ENCODE results near the gene DEFB116. TPM values are rescaled to one million over a fixed set of nuclear protein-coding genes. Genes with fewer than 3 reads are reported as not detected.

Gene DEFB116
- total RNA-seq, 4 donors from 2014 or later: not detected

- no peaks in the 10 kb centered on the region for H3K36me3 ChIP-seq
- no peaks in the 10 kb centered on the region for H3K27me3 ChIP-seq
- H3K4me1 ChIP-seq: no peaks in the 10 kb centered on the region
- no peak for DNase-seq
- H3K9me3 ChIP-seq: peaks cover 0 to 3% of the 10 kb centered on the region in 2 donors
- TF ChIP-seq CTCF (IDR thresholded peaks at IDR 0.05) (no peak), POLR2A (IDR thresholded peaks at IDR 0.05) (no peak)
- intact Hi-C loops (cut with DNase I; ENCODE audit: low total_unique reads): no loop called here
- no peak overlapping the region for H3K27ac ChIP-seq
- H3K4me3 ChIP-seq: no peak overlapping the region
Observed at GRCh38 chr20:31278178-31278577, 30.2 kb downstream of the DEFB116 start.

DNA sequence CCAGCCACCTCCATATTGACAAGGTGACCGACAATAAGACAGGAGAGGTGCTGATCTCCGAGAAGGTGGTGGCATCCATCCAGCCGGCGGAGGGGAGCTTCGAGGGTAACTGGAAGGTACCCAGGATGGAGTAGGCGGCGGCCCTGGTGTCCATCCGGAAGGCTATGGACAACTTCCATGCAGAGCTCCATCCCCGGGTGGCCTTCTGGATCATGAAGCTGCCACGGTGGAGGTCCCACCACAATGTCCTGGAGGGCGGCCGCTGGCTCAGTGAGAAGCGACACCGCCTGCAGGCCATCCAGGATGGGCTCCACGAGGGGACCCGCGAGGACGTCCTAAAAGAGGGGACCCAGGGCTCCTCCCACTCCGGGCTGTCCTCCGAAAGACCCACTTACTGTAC, 33.9 kb downstream of the DEFB116 start:
- H3K9me3 ChIP-seq: peaks cover 0 to 6% of the 10 kb centered on the region in 2 donors
- H3K36me3 ChIP-seq: no peaks in the 10 kb centered on the region
- no peaks in the 10 kb centered on the region for H3K4me1 ChIP-seq
- no peak for DNase-seq
- no peak overlapping the region for H3K4me3 ChIP-seq
- no peak overlapping the region for H3K27ac ChIP-seq
- intact Hi-C loops (cut with DNase I; ENCODE audit: low total_unique reads): no loop called here
- TF ChIP-seq CTCF (IDR thresholded peaks at IDR 0.05) (no peak), POLR2A (IDR thresholded peaks at IDR 0.05) (no peak)
- H3K27me3 ChIP-seq: no peaks in the 10 kb centered on the region

- intact Hi-C loops (cut with DNase I; ENCODE audit: low total_unique reads): no loop called here
- H3K36me3 ChIP-seq: no peaks in the 10 kb centered on the region
- no peak overlapping the region for H3K27ac ChIP-seq
- no peaks in the 10 kb centered on the region for H3K4me1 ChIP-seq
- no peaks in the 10 kb centered on the region for H3K9me3 ChIP-seq
- TF ChIP-seq CTCF (IDR thresholded peaks at IDR 0.05): no peak
- no peak for TF ChIP-seq POLR2A (IDR thresholded peaks at IDR 0.05)
- no peaks in the 10 kb centered on the region for H3K27me3 ChIP-seq
- no peak for DNase-seq
- H3K4me3 ChIP-seq: no peak overlapping the region
Observed at GRCh38 chr20:31260326-31260932, 48.0 kb downstream of the DEFB116 start.

DNA sequence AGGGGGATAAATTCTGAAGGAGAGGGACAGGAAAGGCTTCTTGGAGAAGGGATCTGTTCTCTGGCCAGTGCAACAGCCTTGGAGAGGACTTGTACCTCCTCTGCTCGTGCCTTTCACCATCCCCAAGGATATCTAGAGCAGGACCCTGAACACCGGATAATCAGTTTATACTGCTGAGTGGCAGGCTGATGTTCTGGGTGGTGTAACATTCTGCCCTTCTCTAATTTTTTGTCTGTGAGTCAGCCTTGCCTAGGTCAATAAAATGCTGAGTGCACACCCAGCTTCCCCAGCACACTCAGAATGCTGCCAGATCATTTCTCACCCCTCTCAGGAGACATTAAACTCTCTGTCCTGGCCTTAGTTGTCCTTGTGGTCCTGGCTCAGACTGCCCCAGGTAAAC, 51.0 kb downstream of the DEFB116 start, which contains the start of gene DEFB115:
Gene DEFB115 (plus strand): TSS at position 301 of the 400 bp plus-strand sequence. CDS start 0 bp downstream, at position 301.
- Histone ChIP-seq H3K27ac (no peak within 1 kb of the TSS), H3K36me3 (no peaks in the 10 kb centered on the region), H3K27me3 (no peaks in the 10 kb centered on the region), H3K9me3 (no peaks in the 10 kb centered on the region), H3K4me1 (no peaks in the 10 kb centered on the region), H3K4me3 (no peak within 1 kb of the TSS)
- no peak for DNase-seq
- no peak for TF ChIP-seq POLR2A (IDR thresholded peaks at IDR 0.05)
- no peak for TF ChIP-seq CTCF (IDR thresholded peaks at IDR 0.05)
- intact Hi-C loops (cut with DNase I; ENCODE audit: low total_unique reads): no loop called here

- Histone ChIP-seq H3K27me3 (no peaks in the 10 kb centered on the region), H3K27ac (no peak overlapping the region), H3K4me1 (no peaks in the 10 kb centered on the region), H3K9me3 (no peaks in the 10 kb centered on the region), H3K36me3 (no peaks in the 10 kb centered on the region), H3K4me3 (no peak overlapping the region)
- intact Hi-C loops (cut with DNase I; ENCODE audit: low total_unique reads): no loop called here
- no peak for DNase-seq
- no peak for TF ChIP-seq CTCF (IDR thresholded peaks at IDR 0.05)
Observed at GRCh38 chr20:31256959-31257358, 51.4 kb downstream of the DEFB116 start.

Small RNAs within 50 kb of the gene (small RNA-seq; reads per million reads assigned to genes)
- gene RNA5SP480: not detected

Other genes starting within 250 kb of the DEFB116 start
- not detected for gene DEFB115, start 50.9 kb downstream of the DEFB116 start, total RNA-seq
- not detected for gene DEFB118, start 60.0 kb upstream of the DEFB116 start, total RNA-seq
- not detected for gene DEFB119, start 82.0 kb upstream of the DEFB116 start, total RNA-seq
- not detected for gene DEFB121, start 97.6 kb upstream of the DEFB116 start, total RNA-seq
- gene DEFB123, start 132.0 kb upstream of the DEFB116 start, total RNA-seq: not detected
- gene DEFB124, start 166.5 kb upstream of the DEFB116 start, total RNA-seq: 1 to 10 TPM in 1 of 4 donors, not detected in 3; 3.2 TPM
- gene REM1, start 166.7 kb upstream of the DEFB116 start, total RNA-seq: 10 to 100 TPM in 2 of 4 donors, 1 to 10 TPM in 1, under 1 TPM in 1; 0.59 to 12.1 (median 8.7) TPM
- gene HM13, start 205.9 kb upstream of the DEFB116 start, total RNA-seq: 100 to 1,000 TPM in 1 of 4 donors, 10 to 100 TPM in 3; 40.7 to 147 (median 56.0) TPM